SK-N-SH treated with all-trans-retinoic acid at 6 μM for 48 hours (cell line): ENCODE data around the gene TTC29.

Source experiments
- BACH2 ChIP-seq: fragments of 250-450 bp; sonication (Bioruptor Pico); IDR thresholded peaks from 2 replicates; pipeline ENCODE4 v1.9.0; 2021; ENCODE audit warnings: mild to moderate bottlenecking, borderline replicate concordance
- CSDC2 ChIP-seq: fragments of 250-450 bp; sonication (Bioruptor Pico); IDR thresholded peaks from 2 replicates; pipeline ENCODE4 v1.5.0; 2020; ENCODE audit warnings: mild to moderate bottlenecking, moderate library complexity
- SNAI2 ChIP-seq: fragments of 250-450 bp; sonication (Bioruptor Pico); IDR thresholded peaks from 2 replicates; pipeline ENCODE4 v1.5.0; 2020; ENCODE audit warnings: mild to moderate bottlenecking, moderate library complexity
- ZFP30 ChIP-seq: fragments of 450-650 bp; formaldehyde crosslinking; IDR thresholded peaks from 2 replicates; pipeline ENCODE4 v1.5.0; 2022; ENCODE audit warnings: mild to moderate bottlenecking, moderate library complexity

DNA sequence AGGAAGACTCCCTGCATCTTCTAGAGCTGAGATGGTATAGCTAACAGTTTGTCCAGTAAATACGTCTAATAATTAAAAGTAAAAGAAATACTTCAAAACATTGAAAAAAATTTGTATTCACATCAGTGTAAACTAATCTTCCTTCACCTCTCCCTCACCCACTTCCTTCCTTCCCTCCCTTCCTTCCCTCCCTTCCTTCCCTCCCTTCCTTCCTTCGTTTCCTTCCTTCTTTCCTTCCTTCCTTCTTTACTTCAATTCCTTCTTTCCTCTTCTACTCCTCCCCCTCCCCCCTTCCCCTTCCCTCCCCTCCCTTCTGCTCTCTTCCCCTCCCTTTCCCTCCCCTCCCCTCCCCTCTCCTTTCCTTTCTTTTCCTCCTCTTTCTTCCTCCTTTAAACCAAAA, 203.2 kb downstream of the TTC29 start:
- no peak for TF ChIP-seq SNAI2 (CRISPR knock-in tag)
- no peak for TF ChIP-seq ZFP30 (CRISPR knock-in tag)
- TF ChIP-seq CSDC2 (CRISPR knock-in tag), result no peak
- TF ChIP-seq BACH2 (CRISPR knock-in tag), result no peak
